Measurements from ENCODE around the gene TMEM80. TPM values are rescaled to one million over a fixed set of nuclear protein-coding genes. Genes with fewer than 3 reads are reported as not detected.

TMEM80 gene
- total RNA-seq, 1 donor from 2014 or later, result 9.1 TPM

Other genes with a start within 250 kb of the TMEM80 start
- gene PTDSS2, start 245.5 kb upstream of the TMEM80 start, total RNA-seq, result 25.5 TPM
- gene RNH1, start 188.6 kb upstream of the TMEM80 start, total RNA-seq, result 171 TPM
- gene HRAS, start 160.2 kb upstream of the TMEM80 start, total RNA-seq, result 60.5 TPM
- 0.13 TPM for gene LRRC56, start 158.3 kb upstream of the TMEM80 start, total RNA-seq
- gene LMNTD2, start 135.1 kb upstream of the TMEM80 start, total RNA-seq, result 0.22 TPM
- 4.4 TPM for gene RASSF7, start 134.8 kb upstream of the TMEM80 start, total RNA-seq
- 16.5 TPM for gene PHRF1, start 119.3 kb upstream of the TMEM80 start, total RNA-seq
- 7.5 TPM for gene IRF7, start 79.9 kb upstream of the TMEM80 start, total RNA-seq
- not detected for gene CDHR5, start 70.9 kb upstream of the TMEM80 start, total RNA-seq
- gene SCT, start 68.6 kb upstream of the TMEM80 start, total RNA-seq, result not detected
- gene DRD4, start 58.5 kb upstream of the TMEM80 start, total RNA-seq, result not detected
- gene DEAF1, start 594 bp upstream of the TMEM80 start, total RNA-seq, result 22.1 TPM
- 3.2 TPM for gene EPS8L2, start 10.4 kb downstream of the TMEM80 start, total RNA-seq
- 90.1 TPM for gene TALDO1, start 51.6 kb downstream of the TMEM80 start, total RNA-seq
- 17.4 TPM for gene GATD1, start 81.7 kb downstream of the TMEM80 start, total RNA-seq
- 0.19 TPM for gene CEND1, start 94.3 kb downstream of the TMEM80 start, total RNA-seq
- 3.4 TPM for gene SLC25A22, start 102.5 kb downstream of the TMEM80 start, total RNA-seq
- gene PIDD1, start 109.4 kb downstream of the TMEM80 start, total RNA-seq, result 7.3 TPM
- gene RPLP2, start 114.2 kb downstream of the TMEM80 start, total RNA-seq, result 982 TPM
- gene PNPLA2, start 123.1 kb downstream of the TMEM80 start, total RNA-seq, result 346 TPM
- gene CRACR2B, start 132.1 kb downstream of the TMEM80 start, total RNA-seq, result 18.9 TPM
- gene CD151, start 137.1 kb downstream of the TMEM80 start, total RNA-seq, result 405 TPM
- 267 TPM for gene POLR2L, start 146.7 kb downstream of the TMEM80 start, total RNA-seq
- gene TSPAN4, start 147.0 kb downstream of the TMEM80 start, total RNA-seq, result 40.5 TPM
- 48.3 TPM for gene CHID1, start 215.0 kb downstream of the TMEM80 start, total RNA-seq
- gene AP2A2, start 230.1 kb downstream of the TMEM80 start, total RNA-seq, result 53.5 TPM